Neuron (in vitro differentiated cells): Measurements from ENCODE around the gene ADAMTS17.

Experiments
- H2AFZ ChIP-seq: one replicate; pipeline ENCODE4 v1.6.1; 2013; ENCODE audit warnings: low read depth, mild to moderate bottlenecking, inconsistent platforms, low read length, moderate library complexity
- H3K27me3 ChIP-seq: one replicate; pipeline ENCODE4 v1.6.1; 2013; ENCODE audit warnings: low read length; ENCODE audit not compliant: insufficient read depth
- H3K36me3 ChIP-seq: one replicate; pipeline ENCODE4 v1.6.1; 2013; ENCODE audit warnings: low read length; ENCODE audit not compliant: insufficient read depth
- H3K4me1 ChIP-seq: one replicate; pipeline ENCODE4 v1.6.1; 2013; ENCODE audit warnings: low read length; ENCODE audit not compliant: insufficient read depth
- H3K4me3 ChIP-seq: 2 replicates; pipeline ENCODE4 v1.5.1; 2013; ENCODE audit warnings: mild to moderate bottlenecking, low read length, moderate library complexity
- H3K9me3 ChIP-seq: one replicate; pipeline ENCODE4 v1.6.1; 2013; ENCODE audit warnings: low read length

Gene ADAMTS17

GRCh38 chr15:99969261-99969920 is 372.4 kb downstream of the ADAMTS17 start:
- H3K27me3 ChIP-seq, result no peaks in the 10 kb centered on the region
- H3K9me3 ChIP-seq, result no peaks in the 10 kb centered on the region
- H2AFZ ChIP-seq, result no peak overlapping the region
- no peaks in the 10 kb centered on the region for H3K36me3 ChIP-seq
- no peak overlapping the region for H3K4me3 ChIP-seq
- H3K4me1 ChIP-seq, result no peaks in the 10 kb centered on the region

- no peaks in the 10 kb centered on the region for H3K27me3 ChIP-seq
- H2AFZ ChIP-seq, result no peak overlapping the region
- no peaks in the 10 kb centered on the region for H3K9me3 ChIP-seq
- H3K36me3 ChIP-seq, result no peaks in the 10 kb centered on the region
- no peak overlapping the region for H3K4me3 ChIP-seq
- no peaks in the 10 kb centered on the region for H3K4me1 ChIP-seq
Observed at GRCh38 chr15:99967841-99968371, 373.9 kb downstream of the ADAMTS17 start.

GRCh38 chr15:99966815-99967214 is 375.0 kb downstream of the ADAMTS17 start:
- H3K4me3 ChIP-seq, result no peak overlapping the region
- no peaks in the 10 kb centered on the region for H3K36me3 ChIP-seq
- no peaks in the 10 kb centered on the region for H3K27me3 ChIP-seq

GRCh38 chr15:99965376-99965775 is 376.4 kb downstream of the ADAMTS17 start:
- no peak overlapping the region for H2AFZ ChIP-seq
- H3K36me3 ChIP-seq, result no peaks in the 10 kb centered on the region
- H3K27me3 ChIP-seq, result no peaks in the 10 kb centered on the region
- no peaks in the 10 kb centered on the region for H3K4me1 ChIP-seq
- no peak overlapping the region for H3K4me3 ChIP-seq
- H3K9me3 ChIP-seq, result no peaks in the 10 kb centered on the region

More at GRCh38 chr15:99966815-99967214, 375.0 kb downstream of the ADAMTS17 start:
- Histone ChIP-seq H3K9me3 (no peaks in the 10 kb centered on the region), H2AFZ (no peak overlapping the region), H3K4me1 (no peaks in the 10 kb centered on the region)

- Histone ChIP-seq H3K9me3 (no peaks in the 10 kb centered on the region), H3K36me3 (no peaks in the 10 kb centered on the region), H3K4me3 (no peak overlapping the region), H3K4me1 (no peaks in the 10 kb centered on the region), H2AFZ (no peak overlapping the region), H3K27me3 (no peaks in the 10 kb centered on the region)
Observed at GRCh38 chr15:99963976-99964375, 377.8 kb downstream of the ADAMTS17 start.

- no peaks in the 10 kb centered on the region for H3K4me1 ChIP-seq
- no peaks in the 10 kb centered on the region for H3K27me3 ChIP-seq
- H3K4me3 ChIP-seq, result no peak overlapping the region
- H3K36me3 ChIP-seq, result no peaks in the 10 kb centered on the region
- no peaks in the 10 kb centered on the region for H3K9me3 ChIP-seq
- H2AFZ ChIP-seq, result no peak overlapping the region
Observed at GRCh38 chr15:99963096-99963825, 378.5 kb downstream of the ADAMTS17 start.

- Histone ChIP-seq H3K4me3 (no peak overlapping the region), H3K36me3 (no peaks in the 10 kb centered on the region), H3K9me3 (no peaks in the 10 kb centered on the region), H2AFZ (no peak overlapping the region), H3K4me1 (no peaks in the 10 kb centered on the region), H3K27me3 (no peaks in the 10 kb centered on the region)
Observed at GRCh38 chr15:99962006-99962561, 379.7 kb downstream of the ADAMTS17 start.

GRCh38 chr15:99961011-99961441 is 380.7 kb downstream of the ADAMTS17 start:
- Histone ChIP-seq H3K9me3 (no peaks in the 10 kb centered on the region), H3K27me3 (no peaks in the 10 kb centered on the region), H3K36me3 (no peaks in the 10 kb centered on the region), H3K4me3 (no peak overlapping the region), H2AFZ (no peak overlapping the region), H3K4me1 (no peaks in the 10 kb centered on the region)

GRCh38 chr15:99959326-99959725 is 382.4 kb downstream of the ADAMTS17 start:
- H3K4me1 ChIP-seq, result no peaks in the 10 kb centered on the region
- H2AFZ ChIP-seq, result no peak overlapping the region
- H3K4me3 ChIP-seq, result no peak overlapping the region
- H3K27me3 ChIP-seq, result no peaks in the 10 kb centered on the region
- H3K9me3 ChIP-seq, result no peaks in the 10 kb centered on the region
- no peaks in the 10 kb centered on the region for H3K36me3 ChIP-seq

GRCh38 chr15:99958426-99959097 is 383.2 kb downstream of the ADAMTS17 start:
- Histone ChIP-seq H3K9me3 (no peaks in the 10 kb centered on the region), H3K4me1 (no peaks in the 10 kb centered on the region), H3K27me3 (no peaks in the 10 kb centered on the region), H2AFZ (no peak overlapping the region), H3K36me3 (no peaks in the 10 kb centered on the region), H3K4me3 (no peak overlapping the region)

- H3K27me3 ChIP-seq, result no peaks in the 10 kb centered on the region
- H2AFZ ChIP-seq, result no peak overlapping the region
- H3K4me3 ChIP-seq, result no peak overlapping the region
- no peaks in the 10 kb centered on the region for H3K4me1 ChIP-seq
- no peaks in the 10 kb centered on the region for H3K36me3 ChIP-seq
- H3K9me3 ChIP-seq, result no peaks in the 10 kb centered on the region
Observed at GRCh38 chr15:99957642-99958013, 384.1 kb downstream of the ADAMTS17 start.

GRCh38 chr15:99956820-99957641 is 384.7 kb downstream of the ADAMTS17 start:
- no peaks in the 10 kb centered on the region for H3K27me3 ChIP-seq
- no peak overlapping the region for H3K4me3 ChIP-seq
- H2AFZ ChIP-seq, result no peak overlapping the region
- no peaks in the 10 kb centered on the region for H3K4me1 ChIP-seq
- H3K36me3 ChIP-seq, result no peaks in the 10 kb centered on the region
- H3K9me3 ChIP-seq, result no peaks in the 10 kb centered on the region
